GM18909 (cell line): ENCODE data around the gene DLX5.

Experiments
- ATAC-seq: cut with Tn5 transposase; IDR thresholded peaks from one replicate; pipeline ENCODE4 v1.9.1; 2021; ENCODE audit warnings: mild to moderate bottlenecking; ENCODE audit not compliant: unreplicated experiment, poor library complexity

DLX5 gene

DNA sequence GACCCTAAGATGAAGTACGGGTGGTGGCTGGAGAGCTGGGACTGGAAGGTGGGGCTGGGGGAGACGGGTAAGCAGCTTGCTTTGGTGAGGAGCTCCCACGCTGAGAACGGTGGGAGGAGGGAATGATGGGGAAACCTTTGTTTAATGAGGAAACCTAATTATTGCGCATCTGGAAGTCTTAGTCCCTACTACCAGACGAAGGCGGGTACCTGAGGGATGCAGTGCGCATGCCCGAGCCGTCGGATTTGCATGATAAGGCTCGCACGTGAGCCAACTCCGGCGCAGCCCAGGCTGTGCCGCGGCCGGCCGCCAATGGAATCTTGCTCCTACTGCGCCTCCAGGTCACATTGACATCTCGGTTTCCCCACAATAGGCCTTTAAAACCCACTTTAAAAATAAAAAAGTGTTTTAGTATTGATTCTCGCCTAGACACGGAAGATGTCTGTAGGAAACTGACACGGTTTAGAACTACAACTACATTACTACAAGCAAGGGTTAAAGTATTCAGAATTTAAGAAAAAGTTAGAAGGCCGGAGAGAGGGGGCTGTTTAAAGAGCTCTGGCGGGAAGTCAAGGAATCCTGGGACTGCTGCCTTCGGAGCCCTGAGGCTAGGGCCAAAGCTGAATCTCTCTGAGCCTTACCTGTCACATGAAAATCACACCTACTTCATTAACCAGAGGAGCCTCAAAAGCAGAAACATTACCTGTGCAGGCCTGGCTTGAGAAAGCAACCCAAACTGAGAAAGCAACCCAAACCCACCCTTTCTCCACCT lies 31.4 kb downstream of the DLX5 start:
- ATAC-seq, result no peak

- ATAC-seq, result no peak
Observed at GRCh38 chr7:96992192-96993005, 32.2 kb downstream of the DLX5 start.

GRCh38 chr7:96991546-96992191 lies 33.0 kb downstream of the DLX5 start:
- no peak for ATAC-seq

DNA sequence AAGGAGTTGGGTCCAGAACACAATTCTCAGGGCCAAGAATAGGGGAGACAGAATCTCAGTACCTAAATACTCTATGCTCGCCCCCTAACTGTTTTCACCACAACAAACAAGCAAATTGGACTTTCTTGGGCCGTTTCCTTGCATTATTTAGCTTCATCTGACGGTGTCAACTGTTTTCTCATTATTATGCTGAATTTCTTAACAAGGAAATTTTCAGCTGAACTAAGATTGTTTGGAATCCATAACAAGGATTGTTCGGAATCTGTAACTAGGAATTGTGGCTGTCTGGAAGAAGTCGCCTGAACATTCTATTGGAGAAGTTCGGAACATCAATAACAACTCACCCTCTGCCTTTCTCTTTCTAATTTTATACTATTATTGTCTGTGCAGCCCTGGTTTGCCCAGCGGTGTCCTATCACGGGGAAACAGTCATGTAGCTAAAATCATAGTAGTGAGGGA lies 34.7 kb downstream of the DLX5 start:
- ATAC-seq, result no peak

GRCh38 chr7:96989241-96989858 lies 35.3 kb downstream of the DLX5 start:
- no peak for ATAC-seq

DNA sequence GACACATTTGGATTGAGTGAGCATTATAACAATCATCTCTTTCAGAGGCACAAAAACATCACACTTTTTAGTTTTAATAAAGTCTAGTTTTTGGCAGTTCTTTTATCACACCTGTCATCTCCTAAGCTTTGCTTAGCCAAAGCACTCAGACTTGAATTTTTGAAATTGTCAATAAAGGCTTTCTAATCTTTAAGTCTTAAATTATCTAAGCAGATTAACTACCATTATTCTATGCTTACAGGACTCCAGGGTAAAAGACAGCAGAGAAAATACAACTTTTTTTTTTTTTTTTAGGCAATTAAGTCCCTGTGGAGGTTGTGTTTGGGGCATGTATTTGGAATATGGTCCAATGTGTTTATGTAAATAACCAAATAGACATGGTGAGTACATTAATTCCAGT lies 36.9 kb downstream of the DLX5 start:
- no peak for ATAC-seq

DNA sequence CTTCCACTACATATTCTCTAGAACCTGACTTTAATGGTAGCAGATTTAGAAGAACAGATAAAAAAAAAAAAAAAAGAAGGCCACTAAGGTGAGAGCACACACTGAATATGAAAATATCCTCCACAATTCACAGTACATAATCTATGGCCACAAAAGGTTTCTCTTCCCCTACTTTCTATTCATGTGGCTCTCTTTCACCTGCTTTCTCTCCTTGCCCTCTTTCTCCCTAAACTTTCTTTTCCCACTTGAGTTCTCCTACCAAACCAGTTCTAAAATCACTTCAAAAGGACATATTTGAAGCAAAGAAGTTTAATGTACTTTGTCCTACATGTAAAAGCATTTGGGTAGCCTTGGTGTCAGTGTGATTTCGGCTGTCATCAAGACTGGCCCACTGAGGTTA lies 37.7 kb downstream of the DLX5 start:
- no peak for ATAC-seq

- no peak for ATAC-seq
Observed at GRCh38 chr7:96985992-96986391, 38.6 kb downstream of the DLX5 start.

GRCh38 chr7:96982586-96982985 lies 42.0 kb downstream of the DLX5 start:
- ATAC-seq, result no peak

GRCh38 chr7:96979551-96980276 lies 44.9 kb downstream of the DLX5 start:
- ATAC-seq, result no peak

DNA sequence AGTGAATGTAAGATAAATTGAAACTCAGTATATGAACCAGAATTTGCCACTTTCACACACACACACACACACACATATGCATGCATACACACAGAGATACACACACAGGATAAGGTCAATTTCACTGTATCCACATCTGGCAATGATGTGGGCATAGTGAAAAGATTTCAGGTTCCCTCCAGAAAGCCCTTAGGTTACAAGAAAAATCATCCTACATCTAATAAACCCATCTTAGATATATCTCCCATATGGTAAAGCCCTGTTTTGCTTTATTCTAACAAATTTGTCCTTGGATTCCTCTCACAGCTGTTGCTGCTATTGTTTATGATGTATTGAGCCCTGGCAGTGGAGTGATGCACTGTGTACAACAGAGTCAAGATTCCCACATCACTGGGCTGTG lies 47.2 kb downstream of the DLX5 start:
- no peak for ATAC-seq

DNA sequence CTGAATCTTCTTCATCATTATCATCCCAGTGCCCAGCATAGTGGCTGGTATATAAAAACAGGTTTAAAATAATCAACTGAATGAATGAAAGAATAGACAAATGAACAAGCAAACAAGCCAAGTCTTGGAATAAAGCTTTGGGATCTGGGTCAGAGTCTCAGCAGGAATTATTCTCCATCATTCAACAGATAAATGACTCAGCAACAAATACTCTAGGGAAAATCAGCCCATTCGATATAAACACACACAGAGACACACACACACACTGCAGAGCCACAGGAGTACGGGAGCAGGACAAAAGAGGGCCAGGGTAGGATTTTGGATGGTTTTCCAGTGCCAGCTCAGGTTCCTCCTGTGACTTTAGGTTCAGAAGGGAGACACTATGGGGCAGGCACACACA lies 48.5 kb downstream of the DLX5 start:
- ATAC-seq, result no peak

- ATAC-seq, result no peak
Observed at GRCh38 chr7:96973986-96974385, 50.6 kb downstream of the DLX5 start.

DNA sequence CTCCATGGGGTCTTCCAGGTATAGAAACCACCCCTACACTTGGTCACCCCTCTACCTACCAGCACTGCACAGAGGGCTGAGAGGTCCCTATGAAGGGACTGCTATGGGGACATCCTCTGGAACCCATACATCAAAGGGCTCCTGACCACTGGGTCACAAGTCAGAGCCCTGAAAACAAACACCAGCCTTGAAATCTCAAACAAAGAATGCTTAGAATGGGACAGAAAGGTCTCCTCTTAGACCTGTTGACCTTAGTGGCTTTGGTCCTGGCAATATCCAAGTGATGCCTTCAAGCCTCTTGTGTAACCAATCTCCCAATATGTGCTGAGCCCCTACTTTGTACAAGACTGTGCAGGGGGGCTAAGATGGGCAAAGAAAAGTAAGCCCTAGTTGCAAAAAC lies 53.9 kb downstream of the DLX5 start:
- ATAC-seq, result no peak
